CD4-positive, alpha-beta T cell treated with Interleukin-10 for 1 hour (primary cell): ENCODE data around the gene RANBP3.
"Not testable (repeated sequence)": the region's sequence is repeated elsewhere in the genome, so short reads cannot be mapped to it uniquely, and the experiment has no call there.

Experiments used
- DNase-seq: peaks from one replicate; pipeline ENCODE4 v3.0.0-alpha.2; 2020

The RANBP3 gene

DNA sequence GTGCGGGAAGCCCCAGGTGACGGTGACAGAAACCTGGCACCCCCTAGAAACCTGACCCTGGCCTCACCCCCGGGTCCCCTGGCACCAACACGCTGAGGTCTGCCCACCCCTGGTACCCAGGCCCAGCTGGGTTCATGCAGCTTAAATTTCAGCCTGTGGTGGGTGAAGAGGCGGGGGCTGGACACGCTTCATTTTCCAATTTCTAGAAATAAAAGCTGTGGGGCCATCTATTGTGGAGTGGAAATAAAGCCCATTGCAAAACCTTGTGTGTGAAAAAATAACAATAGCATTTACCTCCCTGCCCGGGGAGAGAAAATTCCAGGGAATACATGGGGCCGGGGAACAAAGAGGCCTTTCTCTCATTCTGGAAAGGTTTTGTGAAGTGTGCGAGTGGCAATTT, 100.1 kb downstream of the RANBP3 start:
- DNase-seq = no peak

DNA sequence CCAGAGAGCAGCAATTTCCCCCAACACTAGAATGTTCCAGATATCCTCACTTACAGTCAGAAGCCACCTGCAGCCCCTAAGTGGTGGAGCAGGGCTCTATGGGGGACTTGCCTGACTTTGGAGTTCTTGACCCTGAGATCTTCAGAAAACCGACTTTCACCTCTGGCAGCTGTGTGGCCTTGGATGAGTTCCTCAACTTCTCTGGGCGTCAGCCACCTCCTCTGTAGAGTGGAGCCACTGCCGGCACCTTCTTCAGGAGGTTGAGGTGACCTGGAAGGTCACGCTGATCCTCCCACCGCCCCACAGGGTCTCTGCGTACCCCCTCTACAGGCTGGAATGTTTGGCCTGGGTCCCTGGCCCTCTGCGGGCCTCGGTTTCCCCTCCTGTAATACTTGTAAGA, 100.5 kb downstream of the RANBP3 start:
- DNase-seq = no peak

DNA sequence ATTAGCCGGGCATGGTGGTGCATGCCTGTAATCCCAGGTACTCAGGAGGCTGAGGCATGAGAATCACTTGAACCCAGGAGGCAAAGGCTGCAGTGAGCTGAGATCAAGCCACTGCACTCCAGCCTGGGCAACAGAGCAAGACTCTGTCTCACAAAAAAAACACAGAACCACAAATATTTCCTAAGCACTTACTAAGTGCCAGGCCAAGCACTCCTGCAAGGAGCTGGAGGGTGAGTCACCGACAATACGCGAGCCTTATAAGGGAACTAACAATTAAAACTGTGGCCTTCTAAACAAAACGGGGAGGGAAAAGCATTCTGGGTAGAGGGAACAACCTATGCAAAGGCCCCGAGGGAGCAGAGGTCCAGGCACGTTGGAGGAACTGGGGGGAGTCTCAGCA, 103.4 kb downstream of the RANBP3 start:
- DNase-seq = not testable (repeated sequence)

DNA sequence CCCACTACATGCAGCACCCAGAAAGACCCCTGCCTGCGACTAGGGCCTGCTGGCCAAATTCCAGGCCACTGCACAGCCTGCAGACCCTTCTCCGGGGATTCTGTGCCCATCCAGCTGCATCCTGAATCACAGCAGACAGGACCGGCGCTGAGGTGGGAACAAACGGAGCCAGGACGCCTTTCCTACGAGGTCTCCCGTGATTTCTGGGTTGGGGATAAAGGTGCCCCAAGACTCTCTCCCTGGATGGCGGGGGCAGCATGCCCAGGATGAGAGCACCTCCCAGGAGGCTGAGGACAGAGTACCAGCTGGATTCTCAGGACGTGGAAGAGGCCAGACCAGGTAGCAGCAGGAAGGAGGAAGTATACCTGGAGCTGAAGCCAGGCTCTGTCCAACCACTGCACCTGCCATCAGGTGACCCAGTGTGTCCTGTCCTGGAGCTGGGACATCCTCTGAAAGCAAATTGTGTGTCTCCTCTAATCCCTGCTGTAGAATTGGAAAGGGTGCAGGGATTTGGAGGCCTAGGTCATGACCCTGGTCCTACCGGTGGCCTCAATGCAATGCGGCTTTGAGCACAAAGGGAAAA, 104.2 kb downstream of the RANBP3 start:
- no peak for DNase-seq

DNA sequence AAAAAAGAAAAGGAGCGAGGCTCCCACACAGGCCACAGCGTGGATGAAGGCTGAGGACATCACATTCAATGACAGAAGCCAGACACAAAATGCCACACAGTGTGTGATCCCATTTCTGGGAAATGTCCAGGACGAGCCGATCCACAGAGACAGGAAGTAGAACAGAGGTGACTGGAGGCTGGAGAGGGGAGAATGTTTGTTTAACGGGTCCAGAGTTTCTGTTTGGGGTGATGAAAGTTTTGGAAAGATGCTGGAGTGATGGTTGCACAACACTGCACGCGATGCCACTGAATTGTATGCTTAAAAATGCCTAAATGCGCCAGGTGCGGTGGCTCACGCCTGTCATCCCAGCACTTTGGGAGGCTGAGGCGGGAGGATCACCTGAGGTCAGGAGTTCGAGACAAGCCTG, 107.0 kb downstream of the RANBP3 start:
- no peak for DNase-seq

DNA sequence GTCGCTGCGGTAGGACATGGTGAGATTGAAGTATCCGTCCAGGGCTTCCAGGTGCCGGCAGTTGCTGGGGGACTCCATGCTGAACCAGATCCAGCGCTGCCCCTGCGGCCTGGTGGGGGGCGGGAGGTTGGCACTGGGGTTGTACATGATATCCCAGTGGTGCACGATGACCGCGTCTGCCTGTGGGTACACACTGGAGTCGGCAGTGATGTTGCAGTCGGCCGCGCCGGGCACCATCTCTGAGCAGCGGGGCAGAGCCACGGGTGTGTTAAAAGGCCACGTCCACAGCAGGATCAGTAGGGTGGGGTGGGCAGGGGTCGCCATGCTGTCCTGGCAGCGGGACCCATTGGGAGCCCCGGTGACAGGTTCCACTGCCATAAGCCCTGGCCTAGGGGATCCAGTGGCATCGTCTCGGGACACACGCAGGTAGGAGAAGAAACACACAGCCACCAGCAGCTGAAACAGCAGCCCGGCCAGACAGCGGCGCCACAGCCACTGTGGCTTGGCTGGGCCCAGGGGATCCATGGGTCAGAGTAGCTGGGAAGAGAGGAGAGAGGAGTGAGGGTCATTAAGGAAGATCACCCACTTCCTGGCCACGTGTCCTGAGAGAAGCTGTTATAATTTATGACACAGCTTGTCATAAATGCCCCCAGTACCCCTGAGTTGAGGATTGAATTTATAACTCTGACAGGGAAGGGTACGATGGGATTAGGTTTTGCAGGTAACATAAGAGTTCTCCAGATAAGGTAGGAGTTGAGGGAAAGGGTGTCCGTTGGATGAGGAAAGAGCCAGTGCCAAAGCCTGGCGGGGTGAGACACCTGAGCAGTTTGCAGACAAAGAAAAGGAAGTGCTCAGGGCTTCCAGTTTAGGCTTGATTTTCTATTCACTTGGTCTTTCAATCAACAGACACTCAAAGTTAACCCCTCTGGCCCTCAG, 110.5 kb downstream of the RANBP3 start:
- DNase-seq = no peak
